GM18868 (cell line): Measurements from ENCODE around the gene MRPS12.

Source experiments
- ATAC-seq: cut with Tn5 transposase; IDR thresholded peaks from one replicate; pipeline ENCODE4 v1.9.1; 2021; ENCODE audit warnings: mild to moderate bottlenecking, moderate library complexity; ENCODE audit not compliant: unreplicated experiment

The MRPS12 gene

DNA sequence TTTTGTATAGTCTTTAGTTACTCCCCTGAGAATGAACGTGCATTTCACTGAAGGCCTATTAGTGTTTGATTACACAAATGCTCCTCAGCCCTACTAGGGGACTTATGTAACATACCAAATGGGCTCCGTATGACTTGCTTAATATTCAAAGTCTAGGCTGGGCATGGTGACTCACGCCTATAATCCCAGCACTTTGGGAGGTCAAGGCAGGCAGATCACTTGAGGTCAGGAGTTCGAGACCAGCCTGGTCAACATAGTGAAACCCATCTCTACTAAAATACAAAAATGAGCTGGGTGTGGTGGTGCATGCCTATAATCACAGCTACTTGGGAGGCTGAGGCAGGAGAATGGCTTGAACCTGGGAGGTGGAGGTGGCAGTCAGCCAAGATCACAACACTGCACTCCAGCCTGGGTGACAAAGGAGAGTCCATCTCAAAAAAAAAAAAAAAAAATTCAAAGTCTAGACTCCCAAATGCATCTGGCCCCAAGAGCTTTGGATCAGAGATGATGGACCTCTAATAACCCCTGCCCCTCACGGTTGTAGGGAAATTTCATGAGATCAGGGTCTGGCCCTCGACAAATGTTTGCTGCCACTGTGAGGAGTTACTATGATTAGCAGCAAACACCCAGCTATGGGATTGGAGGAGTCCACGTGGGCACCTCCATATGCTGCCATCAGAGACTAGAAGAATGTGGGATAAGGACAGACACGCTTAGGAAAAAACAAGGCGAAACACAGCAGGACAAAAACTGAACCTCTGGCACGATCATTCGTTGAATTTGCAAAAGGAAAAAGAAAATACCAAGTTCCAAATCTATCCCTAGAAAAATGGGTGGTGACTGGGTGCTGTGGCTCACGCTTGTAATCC, 40.2 kb downstream of the MRPS12 start:
- no peak for ATAC-seq

GRCh38 chr19:38971672-38972071, 40.9 kb downstream of the MRPS12 start:
- ATAC-seq, result no peak

GRCh38 chr19:38974624-38975213, 44.0 kb downstream of the MRPS12 start:
- no peak for ATAC-seq

GRCh38 chr19:38975214-38975860, 44.6 kb downstream of the MRPS12 start, which contains the start of gene FBXO17:
FBXO17 (minus strand) TSS chr19:38975742; CDS start chr19:38950319, 25,423 bp downstream.
- no peak for ATAC-seq

DNA sequence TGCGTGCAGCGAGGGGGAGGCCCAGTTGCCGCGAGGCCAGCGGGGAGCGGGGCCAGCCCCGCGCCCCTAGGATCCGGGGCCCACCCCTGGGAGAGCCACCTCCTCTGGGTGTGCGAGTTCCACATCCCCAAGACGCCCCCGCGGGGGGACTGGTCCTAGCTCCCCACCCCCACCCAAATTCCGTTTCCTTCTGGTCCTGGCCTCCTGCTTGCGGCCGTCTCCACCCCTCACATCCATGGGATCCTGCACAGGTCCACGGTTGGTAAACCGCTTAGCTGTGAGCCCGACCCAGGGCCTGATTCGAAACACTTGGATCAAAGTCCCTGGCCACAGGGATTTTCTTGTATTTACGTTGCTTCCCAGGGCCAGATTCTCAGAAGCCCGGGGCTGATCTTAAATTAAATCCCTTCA, 45.1 kb downstream of the MRPS12 start:
- ATAC-seq, result no peak

GRCh38 chr19:38977445-38978325, 46.9 kb downstream of the MRPS12 start:
- ATAC-seq, result peak; percentile 71

GRCh38 chr19:38978326-38978689, 47.6 kb downstream of the MRPS12 start:
- no peak for ATAC-seq

DNA sequence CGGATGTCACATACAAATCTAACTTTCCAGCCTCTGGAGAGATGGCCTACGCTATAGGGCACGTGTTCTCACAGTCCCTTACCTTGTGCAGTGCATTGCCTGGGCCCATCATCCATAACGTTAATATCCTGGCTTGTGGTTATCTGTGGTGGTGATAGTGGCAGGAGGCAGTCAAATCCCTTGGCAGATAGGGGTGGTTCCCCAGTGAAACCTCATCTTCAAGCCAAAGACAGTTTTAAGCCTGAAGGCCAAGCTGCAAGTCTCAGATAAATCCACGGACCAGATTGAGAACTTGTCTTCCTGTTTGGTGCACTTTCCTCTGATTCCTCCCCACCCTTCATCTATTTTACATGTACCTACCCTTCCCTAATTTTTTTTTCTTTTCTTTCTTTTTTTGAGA, 49.1 kb downstream of the MRPS12 start:
- ATAC-seq, result no peak

DNA sequence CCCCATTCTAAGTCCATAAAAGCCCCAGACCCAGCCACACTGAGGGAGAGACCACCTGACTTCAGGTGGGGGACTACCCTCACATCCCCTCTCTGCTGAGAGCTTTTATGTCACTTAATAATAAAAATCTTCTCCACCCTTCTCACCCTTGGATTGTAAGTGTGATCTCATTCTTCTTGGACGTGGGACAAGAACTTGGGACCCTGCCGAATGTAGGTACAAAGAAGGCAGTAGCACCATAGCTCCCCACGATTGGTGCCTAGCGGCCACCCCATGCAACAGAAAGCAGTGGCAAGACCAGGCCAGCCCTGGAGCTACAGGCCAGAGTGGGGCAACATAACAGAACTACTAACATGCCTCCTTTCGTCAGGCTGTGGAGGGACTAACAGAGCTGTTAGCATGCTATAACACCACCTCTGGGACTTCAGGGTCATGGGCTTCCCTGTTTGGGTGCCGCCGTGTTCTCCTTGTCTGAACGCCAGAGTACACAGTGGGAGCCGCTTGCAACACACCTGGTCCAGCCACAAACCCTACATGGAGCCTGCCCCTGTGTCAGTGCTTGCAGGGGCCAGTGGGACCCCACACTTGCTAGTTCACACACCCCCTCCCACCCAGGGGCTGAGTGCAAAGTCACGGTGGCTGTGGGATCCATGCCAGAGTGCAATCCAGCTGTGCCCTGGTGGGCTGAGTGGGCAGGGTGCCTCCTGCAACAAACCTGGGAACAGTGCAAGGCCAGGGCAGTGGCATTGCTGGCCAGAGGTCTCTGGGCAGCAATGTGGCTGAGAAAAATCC, 50.0 kb downstream of the MRPS12 start:
- no peak for ATAC-seq
